WTC11 (cell line): ENCODE data around the gene GATA6.

Experiments
- IRF2 ChIP-seq: sonication (generic); formaldehyde crosslinking; IDR thresholded peaks from 2 replicates; pipeline ENCODE4 v1.8.0; 2022; ENCODE audit warnings: low read depth, missing genetic modification reagents, borderline replicate concordance
- JUN ChIP-seq: sonication (generic); formaldehyde crosslinking; IDR thresholded peaks from 2 replicates; pipeline ENCODE4 v1.8.0; 2023; ENCODE audit warnings: mild to moderate bottlenecking, missing genetic modification reagents
- NFYB ChIP-seq: sonication (generic); formaldehyde crosslinking; conservative IDR thresholded peaks from 2 replicates; pipeline ENCODE4 v1.8.0; 2022; ENCODE audit warnings: low read depth, missing genetic modification reagents
- NR2C2 ChIP-seq: sonication (generic); formaldehyde crosslinking; IDR thresholded peaks from 2 replicates; pipeline ENCODE4 v1.8.0; 2022; ENCODE audit warnings: mild to moderate bottlenecking, missing genetic modification reagents
- PRRX2 ChIP-seq: fragments of 250-450 bp; sonication (Bioruptor Pico); IDR thresholded peaks from 2 replicates; pipeline ENCODE4 v1.8.0; 2021; ENCODE audit warnings: mild to moderate bottlenecking
- SMAD4 ChIP-seq: sonication (generic); formaldehyde crosslinking; IDR thresholded peaks from 2 replicates; pipeline ENCODE4 v1.8.0; 2022; ENCODE audit warnings: mild to moderate bottlenecking, missing genetic modification reagents
- SP1 ChIP-seq: sonication (generic); formaldehyde crosslinking; conservative IDR thresholded peaks from 2 replicates; pipeline ENCODE4 v1.8.1; 2022; ENCODE audit warnings: missing genetic modification reagents
- TCF7 ChIP-seq: sonication (generic); formaldehyde crosslinking; IDR thresholded peaks from 2 replicates; pipeline ENCODE4 v1.8.0; 2022; ENCODE audit warnings: mild to moderate bottlenecking, low read depth, missing genetic modification reagents, moderate library complexity
- ZBTB21 ChIP-seq: sonication (generic); formaldehyde crosslinking; IDR thresholded peaks from 2 replicates; pipeline ENCODE4 v1.8.1; 2023; ENCODE audit warnings: mild to moderate bottlenecking, missing genetic modification reagents, borderline replicate concordance
- TF ChIP-seq, protein P1 (sequence below): fragments of 200-600 bp; IDR thresholded peaks from 2 replicates; pipeline ENCODE4 v1.8.0; 2022; ENCODE audit warnings: antibody characterized with exemption
- TF ChIP-seq, protein P2 (sequence below): sonication (generic); formaldehyde crosslinking; IDR thresholded peaks from 2 replicates; pipeline ENCODE4 v1.8.0; 2023; ENCODE audit warnings: missing genetic modification reagents
- TF ChIP-seq, protein P3 (sequence below): sonication (generic); formaldehyde crosslinking; IDR thresholded peaks from 2 replicates; pipeline ENCODE4 v1.8.1; 2022; ENCODE audit warnings: low read depth, missing genetic modification reagents, borderline replicate concordance
- TF ChIP-seq, protein P4 (sequence below): sonication (generic); formaldehyde crosslinking; IDR thresholded peaks from 2 replicates; pipeline ENCODE4 v1.8.0; 2022; ENCODE audit warnings: mild to moderate bottlenecking, missing genetic modification reagents

DNA sequence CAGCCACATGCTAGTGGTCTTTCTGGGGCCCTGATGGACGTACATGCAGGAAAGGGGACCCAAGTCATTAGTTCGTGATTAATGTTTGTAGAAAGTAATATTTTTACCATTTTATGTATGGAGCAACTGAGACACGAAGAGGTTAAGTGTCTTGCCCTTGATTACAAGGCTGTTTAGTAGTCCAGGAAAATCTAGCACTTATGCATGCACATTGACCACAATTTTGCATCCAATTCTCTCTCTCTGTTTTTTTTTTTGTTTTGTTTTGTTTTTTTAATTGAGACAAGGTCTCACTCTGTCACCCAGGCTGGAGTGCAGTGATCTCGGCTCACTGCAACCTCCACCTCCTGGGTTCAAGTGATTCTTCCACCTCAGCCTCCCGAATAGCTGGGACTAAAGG, 8.3 kb upstream of the GATA6 start:
- TF ChIP-seq, protein P1, sequence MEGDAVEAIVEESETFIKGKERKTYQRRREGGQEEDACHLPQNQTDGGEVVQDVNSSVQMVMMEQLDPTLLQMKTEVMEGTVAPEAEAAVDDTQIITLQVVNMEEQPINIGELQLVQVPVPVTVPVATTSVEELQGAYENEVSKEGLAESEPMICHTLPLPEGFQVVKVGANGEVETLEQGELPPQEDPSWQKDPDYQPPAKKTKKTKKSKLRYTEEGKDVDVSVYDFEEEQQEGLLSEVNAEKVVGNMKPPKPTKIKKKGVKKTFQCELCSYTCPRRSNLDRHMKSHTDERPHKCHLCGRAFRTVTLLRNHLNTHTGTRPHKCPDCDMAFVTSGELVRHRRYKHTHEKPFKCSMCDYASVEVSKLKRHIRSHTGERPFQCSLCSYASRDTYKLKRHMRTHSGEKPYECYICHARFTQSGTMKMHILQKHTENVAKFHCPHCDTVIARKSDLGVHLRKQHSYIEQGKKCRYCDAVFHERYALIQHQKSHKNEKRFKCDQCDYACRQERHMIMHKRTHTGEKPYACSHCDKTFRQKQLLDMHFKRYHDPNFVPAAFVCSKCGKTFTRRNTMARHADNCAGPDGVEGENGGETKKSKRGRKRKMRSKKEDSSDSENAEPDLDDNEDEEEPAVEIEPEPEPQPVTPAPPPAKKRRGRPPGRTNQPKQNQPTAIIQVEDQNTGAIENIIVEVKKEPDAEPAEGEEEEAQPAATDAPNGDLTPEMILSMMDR = no peak
- TF ChIP-seq ZBTB21 (CRISPR knock-in tag) (no peak), IRF2 (CRISPR knock-in tag) (no peak), PRRX2 (CRISPR knock-in tag) (no peak), JUN (no peak), NR2C2 (no peak), NFYB (no peak), SP1 (CRISPR knock-in tag) (no peak), TCF7 (CRISPR knock-in tag) (no peak), SMAD4 (CRISPR knock-in tag) (no peak)
- TF ChIP-seq, protein P2, sequence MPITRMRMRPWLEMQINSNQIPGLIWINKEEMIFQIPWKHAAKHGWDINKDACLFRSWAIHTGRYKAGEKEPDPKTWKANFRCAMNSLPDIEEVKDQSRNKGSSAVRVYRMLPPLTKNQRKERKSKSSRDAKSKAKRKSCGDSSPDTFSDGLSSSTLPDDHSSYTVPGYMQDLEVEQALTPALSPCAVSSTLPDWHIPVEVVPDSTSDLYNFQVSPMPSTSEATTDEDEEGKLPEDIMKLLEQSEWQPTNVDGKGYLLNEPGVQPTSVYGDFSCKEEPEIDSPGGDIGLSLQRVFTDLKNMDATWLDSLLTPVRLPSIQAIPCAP = no peak
- TF ChIP-seq, protein P3, sequence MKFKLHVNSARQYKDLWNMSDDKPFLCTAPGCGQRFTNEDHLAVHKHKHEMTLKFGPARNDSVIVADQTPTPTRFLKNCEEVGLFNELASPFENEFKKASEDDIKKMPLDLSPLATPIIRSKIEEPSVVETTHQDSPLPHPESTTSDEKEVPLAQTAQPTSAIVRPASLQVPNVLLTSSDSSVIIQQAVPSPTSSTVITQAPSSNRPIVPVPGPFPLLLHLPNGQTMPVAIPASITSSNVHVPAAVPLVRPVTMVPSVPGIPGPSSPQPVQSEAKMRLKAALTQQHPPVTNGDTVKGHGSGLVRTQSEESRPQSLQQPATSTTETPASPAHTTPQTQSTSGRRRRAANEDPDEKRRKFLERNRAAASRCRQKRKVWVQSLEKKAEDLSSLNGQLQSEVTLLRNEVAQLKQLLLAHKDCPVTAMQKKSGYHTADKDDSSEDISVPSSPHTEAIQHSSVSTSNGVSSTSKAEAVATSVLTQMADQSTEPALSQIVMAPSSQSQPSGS = no peak
- TF ChIP-seq, protein P4, sequence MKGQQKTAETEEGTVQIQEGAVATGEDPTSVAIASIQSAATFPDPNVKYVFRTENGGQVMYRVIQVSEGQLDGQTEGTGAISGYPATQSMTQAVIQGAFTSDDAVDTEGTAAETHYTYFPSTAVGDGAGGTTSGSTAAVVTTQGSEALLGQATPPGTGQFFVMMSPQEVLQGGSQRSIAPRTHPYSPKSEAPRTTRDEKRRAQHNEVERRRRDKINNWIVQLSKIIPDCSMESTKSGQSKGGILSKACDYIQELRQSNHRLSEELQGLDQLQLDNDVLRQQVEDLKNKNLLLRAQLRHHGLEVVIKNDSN (CRISPR knock-in tag) = no peak
